ENCODE results near the gene XPNPEP2.

The XPNPEP2 gene

DNA sequence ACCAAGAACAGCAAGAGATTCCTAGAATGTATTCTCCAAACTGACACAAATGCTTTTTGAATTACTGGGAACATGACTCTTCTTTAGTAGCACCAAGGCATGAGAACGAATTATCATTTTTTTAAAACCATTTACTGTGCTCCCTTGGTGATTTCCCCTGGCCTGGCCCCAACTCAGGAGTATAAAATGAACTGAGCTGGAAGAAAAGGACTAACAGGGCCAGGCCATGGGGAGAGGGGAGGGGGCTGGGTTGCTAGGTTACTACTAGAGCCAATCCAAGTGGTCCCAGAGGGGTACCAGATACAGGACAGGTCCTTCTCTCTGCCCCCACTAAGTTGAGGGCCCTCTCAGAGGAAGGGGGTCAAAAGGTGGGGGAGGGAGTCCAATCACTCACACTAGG, 64.1 kb downstream of the XPNPEP2 start:
- Mint-ChIP-seq H3K27ac (no peak overlapping the region), H3K4me1 (peaks cover 51% of the 10 kb centered on the region), H3K9me3 (peaks cover 12% of the 10 kb centered on the region), H3K36me3 (ENCODE audit: low read depth) (peaks cover 25% of the 10 kb centered on the region), H3K27me3 (ENCODE audit: low read depth, poor library complexity) (peaks cover 4% of the 10 kb centered on the region), H3K4me3 (no peak overlapping the region)
- TF ChIP-seq, protein P1, sequence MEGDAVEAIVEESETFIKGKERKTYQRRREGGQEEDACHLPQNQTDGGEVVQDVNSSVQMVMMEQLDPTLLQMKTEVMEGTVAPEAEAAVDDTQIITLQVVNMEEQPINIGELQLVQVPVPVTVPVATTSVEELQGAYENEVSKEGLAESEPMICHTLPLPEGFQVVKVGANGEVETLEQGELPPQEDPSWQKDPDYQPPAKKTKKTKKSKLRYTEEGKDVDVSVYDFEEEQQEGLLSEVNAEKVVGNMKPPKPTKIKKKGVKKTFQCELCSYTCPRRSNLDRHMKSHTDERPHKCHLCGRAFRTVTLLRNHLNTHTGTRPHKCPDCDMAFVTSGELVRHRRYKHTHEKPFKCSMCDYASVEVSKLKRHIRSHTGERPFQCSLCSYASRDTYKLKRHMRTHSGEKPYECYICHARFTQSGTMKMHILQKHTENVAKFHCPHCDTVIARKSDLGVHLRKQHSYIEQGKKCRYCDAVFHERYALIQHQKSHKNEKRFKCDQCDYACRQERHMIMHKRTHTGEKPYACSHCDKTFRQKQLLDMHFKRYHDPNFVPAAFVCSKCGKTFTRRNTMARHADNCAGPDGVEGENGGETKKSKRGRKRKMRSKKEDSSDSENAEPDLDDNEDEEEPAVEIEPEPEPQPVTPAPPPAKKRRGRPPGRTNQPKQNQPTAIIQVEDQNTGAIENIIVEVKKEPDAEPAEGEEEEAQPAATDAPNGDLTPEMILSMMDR (IDR thresholded peaks at IDR 0.05) = no peak
- DNase-seq = no peak

DNA sequence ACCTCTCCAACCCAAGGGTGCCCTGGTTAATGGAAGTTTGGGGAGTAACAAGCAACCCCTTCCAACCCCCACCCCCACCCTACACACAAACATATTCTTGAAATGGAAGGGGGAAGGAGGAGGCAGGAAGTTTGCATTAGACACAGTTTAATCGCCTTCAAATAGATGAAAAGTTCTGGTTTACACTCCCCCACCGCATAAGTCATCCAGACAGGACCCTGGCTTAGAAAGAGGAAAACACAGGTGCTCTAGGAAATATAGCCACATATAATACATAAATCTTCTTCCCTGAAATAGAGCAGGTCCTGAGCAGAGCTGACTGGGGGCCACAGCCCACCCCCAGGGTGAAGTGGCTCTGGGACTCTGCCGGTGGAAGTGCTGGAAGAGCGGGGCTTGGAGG, 66.0 kb downstream of the XPNPEP2 start:
- peaks cover 4% of the 10 kb centered on the region for H3K27me3 Mint-ChIP-seq (ENCODE audit: low read depth, poor library complexity)
- DNase-seq = no peak
- H3K36me3 Mint-ChIP-seq (ENCODE audit: low read depth) = peaks cover 39% of the 10 kb centered on the region
- H3K4me3 Mint-ChIP-seq = no peak overlapping the region
- peaks cover 41% of the 10 kb centered on the region for H3K4me1 Mint-ChIP-seq
- peak overlapping the region; percentile 86 for H3K27ac Mint-ChIP-seq
- TF ChIP-seq, protein P1 (IDR thresholded peaks at IDR 0.05) = no peak
- peaks cover 29% of the 10 kb centered on the region for H3K9me3 Mint-ChIP-seq

DNA sequence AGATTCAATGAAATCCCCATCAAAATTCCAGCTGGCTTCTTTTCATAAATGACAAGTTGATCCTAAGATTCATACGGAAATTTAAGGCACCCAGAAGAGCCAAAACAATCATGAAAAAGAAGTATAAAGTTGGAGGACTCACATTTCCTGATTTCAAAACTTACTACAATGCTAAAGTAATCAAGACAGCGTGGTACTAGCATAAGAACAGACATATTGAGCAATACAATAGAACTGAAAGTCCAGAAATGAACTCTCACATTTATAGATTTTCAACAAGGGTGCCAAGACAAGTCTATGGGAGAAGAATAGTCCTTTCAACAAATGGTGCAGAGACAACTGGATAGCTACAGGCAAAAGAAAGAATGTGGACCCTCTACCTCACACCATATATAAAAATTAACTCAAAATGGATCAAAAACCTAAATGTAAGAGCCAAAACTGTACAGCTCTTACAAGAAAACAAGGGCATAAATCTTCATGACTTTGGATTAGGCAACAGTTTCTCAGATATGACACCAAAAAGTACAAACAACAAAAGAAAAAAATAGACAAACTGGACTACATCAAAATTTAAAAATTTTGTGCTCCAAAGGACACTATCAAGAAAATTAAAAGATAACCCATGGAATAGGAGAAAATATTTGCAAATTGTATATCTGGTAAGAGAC, 69.5 kb downstream of the XPNPEP2 start:
- H3K27me3 Mint-ChIP-seq (ENCODE audit: low read depth, poor library complexity) = no peaks in the 10 kb centered on the region
- no peak overlapping the region for H3K4me3 Mint-ChIP-seq
- TF ChIP-seq, protein P1 (IDR thresholded peaks at IDR 0.05) = no peak
- H3K27ac Mint-ChIP-seq = no peak overlapping the region
- peaks cover 24% of the 10 kb centered on the region for H3K4me1 Mint-ChIP-seq
- peaks cover 37% of the 10 kb centered on the region for H3K9me3 Mint-ChIP-seq
- H3K36me3 Mint-ChIP-seq (ENCODE audit: low read depth) = peaks cover 57% of the 10 kb centered on the region
- no peak for DNase-seq

DNA sequence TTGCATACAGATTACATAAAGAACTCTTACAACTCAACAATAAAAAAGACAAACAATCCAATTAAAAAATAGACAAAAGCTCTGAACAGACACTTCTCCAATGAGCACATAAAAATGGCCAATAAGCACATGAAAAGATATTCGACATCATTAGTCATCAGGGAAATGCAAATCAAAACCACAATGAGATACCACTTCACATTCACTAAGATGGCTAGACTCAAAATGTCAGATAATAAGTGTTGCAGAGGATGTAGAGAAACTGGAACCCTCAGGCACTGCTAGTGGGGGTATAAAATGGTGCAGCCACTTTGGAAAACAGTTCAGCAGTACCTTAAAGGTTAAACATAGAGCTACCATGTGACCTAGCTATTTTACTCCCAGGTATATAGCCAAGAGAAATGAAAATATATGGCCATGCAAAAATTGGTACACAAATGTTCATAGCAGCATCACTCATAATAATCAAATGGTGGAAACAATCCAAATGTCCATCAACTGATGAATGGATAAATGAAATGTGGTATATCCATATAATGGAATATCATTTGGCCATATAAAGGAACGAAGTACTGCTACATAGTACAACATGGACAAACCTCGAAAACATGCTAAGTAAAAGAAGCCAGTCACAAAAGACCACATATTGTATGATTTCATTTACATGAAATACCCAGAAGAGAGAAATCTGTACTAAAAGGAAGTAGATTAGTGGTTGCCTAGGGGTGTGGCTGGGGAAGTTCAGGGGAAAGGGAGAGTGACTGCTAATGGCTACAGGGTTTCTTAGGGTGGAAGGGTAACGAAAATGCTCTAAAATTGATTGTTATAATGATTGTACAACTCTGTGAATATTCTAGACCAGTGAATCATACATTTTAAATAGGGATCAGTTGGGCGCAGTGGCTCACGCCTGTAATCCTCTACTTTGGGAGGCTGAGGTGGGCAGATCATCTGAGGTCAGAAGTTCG, 70.3 kb downstream of the XPNPEP2 start:
- Mint-ChIP-seq H3K27me3 (ENCODE audit: low read depth, poor library complexity) (no peaks in the 10 kb centered on the region), H3K9me3 (peaks cover 37% of the 10 kb centered on the region), H3K4me3 (no peak overlapping the region), H3K36me3 (ENCODE audit: low read depth) (peaks cover 60% of the 10 kb centered on the region), H3K4me1 (peaks cover 16% of the 10 kb centered on the region), H3K27ac (no peak overlapping the region)
- TF ChIP-seq, protein P1 (IDR thresholded peaks at IDR 0.05) = no peak
- DNase-seq = no peak

DNA sequence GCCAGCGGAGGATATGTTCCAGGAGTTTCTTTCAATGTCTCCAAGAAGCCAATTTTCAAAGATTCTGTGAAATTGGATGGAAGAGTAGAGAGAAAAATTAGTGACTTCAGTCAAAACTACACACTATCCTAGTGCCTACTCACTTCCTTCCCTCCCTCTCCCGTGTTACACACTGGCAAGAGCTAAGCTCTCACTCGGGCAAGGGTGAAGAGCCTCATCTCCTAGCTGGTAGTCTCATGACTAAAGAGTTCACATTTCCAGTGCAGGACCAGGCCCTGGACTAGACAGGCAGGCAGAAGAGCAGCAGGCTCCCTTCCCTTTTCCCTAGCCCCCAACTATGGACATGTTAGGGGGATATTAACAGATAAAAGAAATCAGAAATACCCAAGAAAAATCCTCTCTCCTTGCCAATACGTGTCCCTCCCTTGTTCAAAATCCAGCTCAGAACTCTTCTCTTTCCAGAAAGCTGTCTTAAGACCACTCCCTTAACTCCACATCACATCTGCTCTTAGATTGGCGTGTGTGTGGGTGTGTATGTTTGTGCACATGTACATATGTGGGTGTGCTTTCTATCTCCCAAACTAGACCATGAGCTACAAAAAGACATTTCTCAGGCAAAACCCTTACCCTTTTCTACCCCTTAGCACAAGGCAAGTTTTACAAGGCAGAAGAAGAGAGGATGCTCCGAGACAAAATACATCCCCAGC, 75.0 kb downstream of the XPNPEP2 start:
- DNase-seq = no peak
- H3K27me3 Mint-ChIP-seq (ENCODE audit: low read depth, poor library complexity) = no peaks in the 10 kb centered on the region
- H3K36me3 Mint-ChIP-seq (ENCODE audit: low read depth) = peaks cover 76% of the 10 kb centered on the region
- H3K27ac Mint-ChIP-seq = no peak overlapping the region
- peaks cover 42% of the 10 kb centered on the region for H3K9me3 Mint-ChIP-seq
- TF ChIP-seq, protein P1 (IDR thresholded peaks at IDR 0.05) = no peak
- H3K4me1 Mint-ChIP-seq = no peaks in the 10 kb centered on the region
- H3K4me3 Mint-ChIP-seq = no peak overlapping the region

Data from nephron progenitor cell (in vitro differentiated cells).